Measurements from ENCODE around the gene KNDC1.
A peak's percentile ranks its signal among the peaks of the same experiment; 100 is the strongest.

KNDC1 gene

GRCh38 chr10:133257489-133258065 lies 97.6 kb downstream of the KNDC1 start:
- no peak overlapping the region for H2AFZ ChIP-seq (ENCODE audit: low read length)

GRCh38 chr10:133258066-133258817 lies 98.2 kb downstream of the KNDC1 start:
- Histone ChIP-seq H3K27me3 (replicated peaks; ENCODE audit: insufficient read depth, low read length) (peaks cover 37% of the 10 kb centered on the region), H3K4me3 (ENCODE audit: low read length) (no peak overlapping the region), H3K9me2 (replicated peaks; ENCODE audit: insufficient read depth, low read length) (no peaks in the 10 kb centered on the region), H2AFZ (ENCODE audit: low read length) (no peak overlapping the region), H3K4me1 (ENCODE audit: low read length) (peaks cover 26% of the 10 kb centered on the region), H3K9me3 (replicated peaks; ENCODE audit: insufficient read depth, low read length) (no peaks in the 10 kb centered on the region), H3K27ac (ENCODE audit: low read length) (no peak overlapping the region), H3K36me3 (replicated peaks; ENCODE audit: insufficient read depth, low read length) (no peaks in the 10 kb centered on the region), H4K20me1 (ENCODE audit: insufficient read depth, low read length) (0 out of 2 replicates have a peak, but pooled peaks cover 3% of the 10 kb centered on the region), H3K79me2 (ENCODE audit: low read length) (no peaks in the 10 kb centered on the region), H3K9ac (ENCODE audit: low read length) (no peak overlapping the region), H3K4me2 (ENCODE audit: low read depth, low read length) (no peak overlapping the region), H3F3A (ENCODE audit: insufficient read depth, low read length) (peaks cover 23% of the 10 kb centered on the region)
- TF ChIP-seq CTCF (IDR thresholded peaks at IDR 0.05; ENCODE audit: low read length) (no peak), EZH2phosphoT487 (IDR thresholded peaks at IDR 0.05; ENCODE audit: low read length) (no peak), EZH2 (optimal IDR thresholded peaks at IDR 0.05; ENCODE audit: low read depth, low read length) (no peak)
- no peak for DNase-seq

More at GRCh38 chr10:133257489-133258065, 97.6 kb downstream of the KNDC1 start:
- Histone ChIP-seq H3K4me3 (ENCODE audit: low read length) (no peak overlapping the region), H3K27me3 (replicated peaks; ENCODE audit: insufficient read depth, low read length) (peaks cover 44% of the 10 kb centered on the region), H3K9ac (ENCODE audit: low read length) (no peak overlapping the region), H3F3A (ENCODE audit: insufficient read depth, low read length) (peaks cover 17% of the 10 kb centered on the region), H3K9me2 (replicated peaks; ENCODE audit: insufficient read depth, low read length) (no peaks in the 10 kb centered on the region), H4K20me1 (ENCODE audit: insufficient read depth, low read length) (0 out of 2 replicates have a peak, but pooled peaks cover 3% of the 10 kb centered on the region), H3K79me2 (ENCODE audit: low read length) (no peaks in the 10 kb centered on the region), H3K27ac (ENCODE audit: low read length) (no peak overlapping the region), H3K36me3 (replicated peaks; ENCODE audit: insufficient read depth, low read length) (no peaks in the 10 kb centered on the region), H3K9me3 (replicated peaks; ENCODE audit: insufficient read depth, low read length) (no peaks in the 10 kb centered on the region), H3K4me2 (ENCODE audit: low read depth, low read length) (no peak overlapping the region), H3K4me1 (ENCODE audit: low read length) (peaks cover 26% of the 10 kb centered on the region)
- DNase-seq: no peak
- TF ChIP-seq CTCF (IDR thresholded peaks at IDR 0.05; ENCODE audit: low read length): 0 out of 2 replicates have a peak, but pooled peaks have one; percentile 5
- no peak for TF ChIP-seq EZH2phosphoT487 (IDR thresholded peaks at IDR 0.05; ENCODE audit: low read length)
- no peak for TF ChIP-seq EZH2 (optimal IDR thresholded peaks at IDR 0.05; ENCODE audit: low read depth, low read length)

- Histone ChIP-seq H3K27ac (ENCODE audit: low read length) (no peak overlapping the region), H3F3A (ENCODE audit: insufficient read depth, low read length) (peaks cover 29% of the 10 kb centered on the region), H2AFZ (ENCODE audit: low read length) (0 out of 2 replicates have a peak overlapping the region, but pooled peaks have one; percentile 15), H3K79me2 (ENCODE audit: low read length) (no peaks in the 10 kb centered on the region), H3K4me1 (ENCODE audit: low read length) (peaks cover 26% of the 10 kb centered on the region), H3K36me3 (replicated peaks; ENCODE audit: insufficient read depth, low read length) (no peaks in the 10 kb centered on the region), H3K9me2 (replicated peaks; ENCODE audit: insufficient read depth, low read length) (no peaks in the 10 kb centered on the region), H3K4me2 (ENCODE audit: low read depth, low read length) (peak overlapping the region; percentile 24; the same call in 1 of the 2 replicates), H3K4me3 (ENCODE audit: low read length) (no peak overlapping the region), H3K9me3 (replicated peaks; ENCODE audit: insufficient read depth, low read length) (no peaks in the 10 kb centered on the region), H3K9ac (ENCODE audit: low read length) (no peak overlapping the region), H4K20me1 (ENCODE audit: insufficient read depth, low read length) (0 out of 2 replicates have a peak, but pooled peaks cover 3% of the 10 kb centered on the region), H3K27me3 (replicated peaks; ENCODE audit: insufficient read depth, low read length) (peaks cover 30% of the 10 kb centered on the region)
- TF ChIP-seq CTCF (IDR thresholded peaks at IDR 0.05; ENCODE audit: low read length): no peak
- TF ChIP-seq EZH2 (optimal IDR thresholded peaks at IDR 0.05; ENCODE audit: low read depth, low read length): no peak
- TF ChIP-seq EZH2phosphoT487 (IDR thresholded peaks at IDR 0.05; ENCODE audit: low read length): no peak
- DNase-seq: peak; percentile 13
These were observed 99.0 kb downstream of the KNDC1 start for GRCh38 chr10:133258818-133259601.

Data from MM.1S (cell line).